WERI-Rb-1 (cell line): Measurements from ENCODE around the gene HBA1.

Source experiments
- DNase-seq: peaks from one replicate; pipeline ENCODE4 v3.0.0-alpha.2; 2020
- H3K27ac ChIP-seq: fragments of 250-450 bp; sonication (Bioruptor Pico); 2 replicates; pipeline ENCODE4 v1.5.1; 2020; ENCODE audit warnings: mild to moderate bottlenecking, moderate library complexity
- H3K27me3 ChIP-seq: fragments of 250-450 bp; sonication (Bioruptor Pico); 2 replicates; pipeline ENCODE4 v1.5.1; 2021; ENCODE audit warnings: mild to moderate bottlenecking, low read depth, moderate library complexity; ENCODE audit not compliant: insufficient read depth, severe bottlenecking
- H3K36me3 ChIP-seq: fragments of 250-450 bp; sonication (Bioruptor Pico); 2 replicates; pipeline ENCODE4 v1.5.1; 2020; ENCODE audit warnings: mild to moderate bottlenecking, moderate library complexity
- H3K4me3 ChIP-seq: 2 replicates; pipeline ENCODE4 v1.5.1; 2011; ENCODE audit warnings: low read depth, mild to moderate bottlenecking, control low read depth, low read length
- H3K9me3 ChIP-seq: fragments of 250-450 bp; sonication (Bioruptor Pico); 2 replicates; pipeline ENCODE4 v1.5.1; 2021; ENCODE audit warnings: mild to moderate bottlenecking, moderate library complexity; ENCODE audit not compliant: severe bottlenecking
- CTCF ChIP-seq: IDR thresholded peaks from 2 replicates; pipeline ENCODE4 v1.5.1; 2011; ENCODE audit warnings: low read depth, mild to moderate bottlenecking, control low read depth, inconsistent platforms, low read length

HBA1 gene

GRCh38 chr16:220021-220420 lies 43.5 kb downstream of the HBA1 start:
- no peak for TF ChIP-seq CTCF
- H3K27me3 ChIP-seq = no peaks in the 10 kb centered on the region
- DNase-seq = no peak
- peaks cover 94% of the 10 kb centered on the region for H3K36me3 ChIP-seq
- H3K4me3 ChIP-seq = no peak overlapping the region
- no peaks in the 10 kb centered on the region for H3K9me3 ChIP-seq
- H3K27ac ChIP-seq = no peak overlapping the region
